OCI-LY3 (cell line): Measurements from ENCODE around the gene SUV39H1.
A peak's percentile ranks its signal among the peaks of the same experiment; 100 is the strongest.
"Not testable (repeated sequence)": the region's sequence is repeated elsewhere in the genome, so short reads cannot be mapped to it uniquely, and the experiment has no call there.

Experiments
- H2AFZ ChIP-seq: fragments of 200-600, 300-600 bp; shearing (Covaris generic); 2 replicates; pipeline ENCODE4 v1.6.0; 2014; ENCODE audit warnings: antibody characterized with exemption, low read depth, low read length
- H3K27ac ChIP-seq: fragments of 200-600, 300-600 bp; sonication (generic); 2 replicates; pipeline ENCODE4 v1.5.1; 2014; ENCODE audit warnings: mild to moderate bottlenecking, low read length, moderate library complexity, mixed read lengths
- H3K27me3 ChIP-seq: fragments of 200-600, 300-600 bp; sonication (generic); 2 replicates; pipeline ENCODE4 v1.6.1; 2014; ENCODE audit warnings: low read depth, low read length, mixed read lengths
- H3K36me3 ChIP-seq: fragments of 200-600, 300-600 bp; sonication (generic); replicated peaks from 2 replicates; pipeline ENCODE3; 2014; ENCODE audit warnings: low read depth, low read length, mixed read lengths
- H3K4me1 ChIP-seq: fragments of 300-600, 200-600 bp; sonication (generic); 2 replicates; pipeline ENCODE4 v1.6.1; 2014; ENCODE audit warnings: low read length, mixed read lengths
- H3K4me2 ChIP-seq: fragments of 200-600, 300-600 bp; sonication (generic); 2 replicates; pipeline ENCODE4 v1.6.1; 2014; ENCODE audit warnings: low read length, mixed read lengths
- H3K4me3 ChIP-seq: fragments of 300-600, 200-600 bp; sonication (generic); 2 replicates; pipeline ENCODE4 v1.5.1; 2014; ENCODE audit warnings: antibody characterized with exemption, mild to moderate bottlenecking, low read length, moderate library complexity
- H3K79me2 ChIP-seq: fragments of 300-600, 200-600 bp; shearing (Covaris generic); 2 replicates; pipeline ENCODE4 v1.6.1; 2014; ENCODE audit warnings: mild to moderate bottlenecking, low read length, mixed read lengths
- H3K9ac ChIP-seq: fragments of 300-600, 200-600 bp; shearing (Covaris generic); 2 replicates; pipeline ENCODE4 v1.6.0; 2014; ENCODE audit warnings: mild to moderate bottlenecking, low read length, moderate library complexity
- H3K9me3 ChIP-seq: fragments of 200-600, 300-600 bp; shearing (Covaris generic); 2 replicates; pipeline ENCODE4 v1.6.1; 2014; ENCODE audit warnings: low read length, mixed read lengths; ENCODE audit not compliant: insufficient read depth
- H4K20me1 ChIP-seq: fragments of 200-600, 300-600 bp; sonication (generic); 2 replicates; pipeline ENCODE4 v1.6.1; 2016; ENCODE audit warnings: low read length, mixed read lengths; ENCODE audit not compliant: insufficient read depth
- EZH2phosphoT487 ChIP-seq: fragments of 200-600 bp; shearing (Covaris generic); IDR thresholded peaks from 2 replicates; pipeline ENCODE4 v1.6.1; 2018; ENCODE audit warnings: antibody characterized with exemption, mixed run types, low read depth
- TF ChIP-seq, protein P1 (sequence below): fragments of 200-600, 300-600 bp; sonication (generic); IDR thresholded peaks from 2 replicates; pipeline ENCODE4 v1.5.1; 2014; ENCODE audit warnings: antibody characterized with exemption, low read length, low read depth

The SUV39H1 gene

DNA sequence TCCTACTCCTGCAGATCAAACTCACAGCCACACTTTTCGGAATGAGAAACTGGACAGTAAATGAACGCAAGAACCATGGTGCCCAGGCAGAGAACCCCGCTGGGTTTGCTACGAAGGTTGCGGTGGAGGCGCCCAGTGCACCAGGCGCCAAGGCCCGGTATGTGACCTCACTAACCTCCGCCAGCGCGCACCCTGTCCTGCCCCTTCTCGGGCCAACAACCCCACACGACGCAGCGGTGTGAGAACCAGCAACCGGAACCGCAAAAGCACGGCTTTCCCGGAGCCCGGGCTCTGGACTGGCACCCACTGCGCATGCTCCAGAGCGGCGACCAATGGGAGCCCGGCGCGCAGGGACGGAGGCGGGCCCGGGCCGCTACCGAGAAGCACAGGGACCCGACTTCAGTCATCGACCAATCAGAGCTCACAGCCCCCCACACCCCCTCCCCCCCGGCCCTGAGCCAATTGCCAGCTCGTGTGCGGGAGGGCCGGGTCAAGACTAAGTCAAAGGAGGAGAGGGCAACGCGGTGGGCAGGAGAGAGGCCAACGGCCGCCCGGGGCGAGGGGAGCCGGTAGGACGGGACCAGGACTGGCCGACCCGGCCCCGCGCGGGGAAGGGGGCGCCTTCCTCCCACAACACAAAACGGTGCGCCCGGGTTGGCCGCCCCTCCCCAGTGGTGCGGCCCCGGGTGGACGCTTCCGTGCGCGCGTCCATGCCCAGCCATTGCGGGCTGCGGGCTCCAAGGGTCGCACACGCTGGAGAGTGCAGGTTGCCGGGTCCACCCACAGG is 20.2 kb upstream of the SUV39H1 start:
- H3K4me1 ChIP-seq: peaks cover 19% of the 10 kb centered on the region; the same call in 1 of the 2 replicates
- no peaks in the 10 kb centered on the region for H3K36me3 ChIP-seq
- no peaks in the 10 kb centered on the region for H3K27me3 ChIP-seq
- peaks cover 25% of the 10 kb centered on the region for H3K79me2 ChIP-seq
- H3K9me3 ChIP-seq: no peaks in the 10 kb centered on the region
- peak overlapping the region; percentile 49 for H3K27ac ChIP-seq
- peak overlapping the region; percentile 87 for H2AFZ ChIP-seq
- H3K9ac ChIP-seq: peak overlapping the region; percentile 98
- H4K20me1 ChIP-seq: no peaks in the 10 kb centered on the region
- peak overlapping the region; percentile 100 for H3K4me3 ChIP-seq
- no peak for TF ChIP-seq EZH2phosphoT487
- TF ChIP-seq, protein P1, sequence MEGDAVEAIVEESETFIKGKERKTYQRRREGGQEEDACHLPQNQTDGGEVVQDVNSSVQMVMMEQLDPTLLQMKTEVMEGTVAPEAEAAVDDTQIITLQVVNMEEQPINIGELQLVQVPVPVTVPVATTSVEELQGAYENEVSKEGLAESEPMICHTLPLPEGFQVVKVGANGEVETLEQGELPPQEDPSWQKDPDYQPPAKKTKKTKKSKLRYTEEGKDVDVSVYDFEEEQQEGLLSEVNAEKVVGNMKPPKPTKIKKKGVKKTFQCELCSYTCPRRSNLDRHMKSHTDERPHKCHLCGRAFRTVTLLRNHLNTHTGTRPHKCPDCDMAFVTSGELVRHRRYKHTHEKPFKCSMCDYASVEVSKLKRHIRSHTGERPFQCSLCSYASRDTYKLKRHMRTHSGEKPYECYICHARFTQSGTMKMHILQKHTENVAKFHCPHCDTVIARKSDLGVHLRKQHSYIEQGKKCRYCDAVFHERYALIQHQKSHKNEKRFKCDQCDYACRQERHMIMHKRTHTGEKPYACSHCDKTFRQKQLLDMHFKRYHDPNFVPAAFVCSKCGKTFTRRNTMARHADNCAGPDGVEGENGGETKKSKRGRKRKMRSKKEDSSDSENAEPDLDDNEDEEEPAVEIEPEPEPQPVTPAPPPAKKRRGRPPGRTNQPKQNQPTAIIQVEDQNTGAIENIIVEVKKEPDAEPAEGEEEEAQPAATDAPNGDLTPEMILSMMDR: no peak
- peak overlapping the region; percentile 95 for H3K4me2 ChIP-seq

- peak overlapping the region; percentile 100 for H3K4me3 ChIP-seq
Measured at GRCh38 chrX:48676893-48677270, 19.7 kb upstream of the SUV39H1 start.

GRCh38 chrX:48677516-48677915 is 19.0 kb upstream of the SUV39H1 start:
- H4K20me1 ChIP-seq: no peaks in the 10 kb centered on the region
- peak overlapping the region; percentile 80 for H3K4me2 ChIP-seq
- H3K79me2 ChIP-seq: peaks cover 25% of the 10 kb centered on the region
- TF ChIP-seq, protein P1: no peak
- no peak for TF ChIP-seq EZH2phosphoT487
- H3K36me3 ChIP-seq: no peaks in the 10 kb centered on the region
- no peak overlapping the region for H3K27ac ChIP-seq
- H3K9ac ChIP-seq: peak overlapping the region; percentile 98
- no peaks in the 10 kb centered on the region for H3K27me3 ChIP-seq
- H3K4me3 ChIP-seq: peak overlapping the region; percentile 100
- H3K9me3 ChIP-seq: no peaks in the 10 kb centered on the region
- peaks cover 19% of the 10 kb centered on the region; the same call in 1 of the 2 replicates for H3K4me1 ChIP-seq
- no peak overlapping the region for H2AFZ ChIP-seq

More at GRCh38 chrX:48676893-48677270, 19.7 kb upstream of the SUV39H1 start:
- TF ChIP-seq, protein P1: no peak
- TF ChIP-seq EZH2phosphoT487: no peak
- Histone ChIP-seq H3K27me3 (no peaks in the 10 kb centered on the region), H2AFZ (peak overlapping the region; percentile 87), H3K36me3 (no peaks in the 10 kb centered on the region), H3K27ac (peak overlapping the region; percentile 49), H3K4me2 (peak overlapping the region; percentile 80), H3K9me3 (no peaks in the 10 kb centered on the region), H3K4me1 (peaks cover 19% of the 10 kb centered on the region; the same call in 1 of the 2 replicates), H4K20me1 (no peaks in the 10 kb centered on the region), H3K79me2 (peaks cover 25% of the 10 kb centered on the region), H3K9ac (peak overlapping the region; percentile 98)

DNA sequence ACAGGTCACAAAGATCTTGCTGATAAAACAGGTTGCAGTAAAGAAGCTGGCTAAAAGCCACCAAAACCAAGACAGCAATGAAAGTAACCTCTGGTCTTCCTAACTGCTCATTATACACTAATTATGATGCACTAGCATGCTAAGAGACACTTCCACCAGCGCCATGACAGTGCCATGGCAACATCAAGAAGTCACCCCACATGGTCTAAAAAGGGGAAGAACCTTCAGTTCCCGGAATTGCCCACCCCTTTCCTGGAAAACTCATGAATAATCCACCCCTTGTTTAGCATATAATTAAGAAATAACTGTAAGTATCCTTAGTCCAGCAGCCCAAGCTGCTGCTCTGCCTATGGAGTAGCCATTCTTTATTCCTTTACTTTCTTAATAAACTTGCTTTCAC is 16.1 kb upstream of the SUV39H1 start:
- H3K4me2 ChIP-seq, H3K9me3 ChIP-seq, H3K27ac ChIP-seq, H3K36me3 ChIP-seq, H3K9ac ChIP-seq, H2AFZ ChIP-seq, H3K27me3 ChIP-seq, H3K4me3 ChIP-seq, H4K20me1 ChIP-seq: not testable (repeated sequence)
- H3K4me1 ChIP-seq: peaks cover 36% of the 10 kb centered on the region
- peaks cover 41% of the 10 kb centered on the region for H3K79me2 ChIP-seq

DNA sequence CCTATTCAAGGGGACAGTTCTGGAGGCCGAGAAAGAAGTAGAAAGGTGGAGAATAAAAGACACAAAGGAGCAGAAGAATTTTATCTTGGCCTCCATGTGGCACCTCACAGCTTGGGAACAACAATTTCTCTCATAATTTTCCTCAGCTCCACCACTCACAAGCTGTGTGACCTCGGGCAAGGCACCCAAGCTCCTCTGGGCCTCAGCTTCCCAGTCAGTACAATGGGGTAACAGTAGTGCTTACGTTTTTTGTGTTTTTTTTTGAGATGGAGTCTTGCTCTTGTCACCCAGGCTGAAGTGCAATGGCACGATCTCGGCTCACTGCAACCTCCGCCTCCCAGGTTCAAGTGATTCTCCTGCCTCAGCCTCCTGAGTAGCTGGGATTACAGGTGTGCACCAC is 15.6 kb upstream of the SUV39H1 start:
- not testable (repeated sequence) for H3K9ac ChIP-seq, H3K27me3 ChIP-seq, H3K4me2 ChIP-seq, H4K20me1 ChIP-seq, H3K9me3 ChIP-seq, H3K36me3 ChIP-seq, H2AFZ ChIP-seq, H3K27ac ChIP-seq, H3K4me3 ChIP-seq
- Histone ChIP-seq H3K79me2 (peaks cover 41% of the 10 kb centered on the region), H3K4me1 (peaks cover 33% of the 10 kb centered on the region)
